H1 (cell line): Measurements from ENCODE around the gene ZBTB45. TPM values are rescaled to one million over a fixed set of nuclear protein-coding genes. Genes with fewer than 3 reads are reported as not detected.

Source experiments
- CTCF ChIA-PET: fragments of 300-600 bp; sonication (Branson Sonifier 250); formaldehyde crosslinking; loops from one replicate; lab custom pipeline; 2021; ENCODE audit not compliant: partially characterized antibody; lab: Charles Lee
- POLR2A ChIA-PET: fragments of 300-600 bp; sonication (Branson Sonifier 250); formaldehyde crosslinking; loops from one replicate; lab custom pipeline; 2021; ENCODE audit warnings: inconsistent platforms; ENCODE audit not compliant: partially characterized antibody; lab: Charles Lee
- DNase-seq, 2 experiments: peaks; one replicate each; pipeline versions ENCODE4 v3.0.0 to v3.0.0-alpha.2; 2010 to 2022; ENCODE audit warnings: low spot score in 2 of 2, low read depth in 1 of 2, mixed read lengths in 1 of 2
- FAIRE-seq: peaks from 2 replicates; lab custom pipeline; 2011; peaks lifted over from hg19 to GRCh38; lab: Jason Lieb, UNC
- H2AFZ ChIP-seq: 2 replicates; pipeline ENCODE4 v1.8.1; 2012; ENCODE audit warnings: low read length, inconsistent platforms
- H2AK5ac ChIP-seq: 2 replicates; pipeline ENCODE4 v1.6.1; 2013; ENCODE audit warnings: low read depth, low read length
- H2BK120ac ChIP-seq: replicated peaks from 2 replicates; pipeline ENCODE3; 2013; ENCODE audit warnings: low read depth, low read length, inconsistent platforms
- H2BK12ac ChIP-seq: 2 replicates; pipeline ENCODE4 v1.6.1; 2013; ENCODE audit warnings: low read depth, low read length
- H2BK15ac ChIP-seq: 2 replicates; pipeline ENCODE4 v1.6.1; 2013; ENCODE audit warnings: low read length
- H2BK20ac ChIP-seq: 2 replicates; pipeline ENCODE4 v1.6.1; 2013; ENCODE audit warnings: low read length
- H2BK5ac ChIP-seq: 2 replicates; pipeline ENCODE4 v1.6.1; 2013; ENCODE audit warnings: low read depth, low read length
- H3K14ac ChIP-seq: 2 replicates; pipeline ENCODE4 v1.6.1; 2013; ENCODE audit warnings: inconsistent platforms; ENCODE audit not compliant: insufficient read length
- H3K18ac ChIP-seq: 2 replicates; pipeline ENCODE4 v1.6.1; 2013; ENCODE audit warnings: low read length; ENCODE audit errors: extremely low read depth
- H3K23ac ChIP-seq: 2 replicates; pipeline ENCODE4 v1.6.1; 2013; ENCODE audit warnings: inconsistent platforms; ENCODE audit not compliant: insufficient read length
- H3K23me2 ChIP-seq: 2 replicates; pipeline ENCODE4 v1.6.1; 2013; ENCODE audit warnings: low read depth, low read length
- H3K27ac ChIP-seq: 2 replicates; pipeline ENCODE4 v1.6.1; 2011; ENCODE audit warnings: low read depth, low read length, inconsistent platforms
- H3K27me3 ChIP-seq, 4 experiments: replicated peaks in 1 of 4; 1 replicate in 1 of 4; 2 replicates in 3 of 4; pipeline versions ENCODE4 v1.6.1 to v1.8.1; 2011 to 2013; ENCODE audit warnings: low read length in 3 of 4, mild to moderate bottlenecking in 3 of 4, inconsistent platforms in 2 of 4, mixed read lengths in 2 of 4, moderate library complexity in 1 of 4; ENCODE audit not compliant: control insufficient read depth in 3 of 4, insufficient read depth in 3 of 4; ENCODE audit errors: extremely low read depth in 1 of 4
- H3K36me3 ChIP-seq, 4 experiments: 2 replicates each; pipeline versions ENCODE4 v1.6.1 to v1.8.1; 2011 to 2013; ENCODE audit warnings: mild to moderate bottlenecking in 4 of 4, low read length in 3 of 4, moderate library complexity in 2 of 4, control low read depth in 1 of 4, inconsistent platforms in 1 of 4; ENCODE audit not compliant: insufficient read depth in 4 of 4, control insufficient read depth in 2 of 4
- H3K4ac ChIP-seq: replicated peaks from 2 replicates; pipeline ENCODE3; 2013; ENCODE audit warnings: low read length, low read depth, mixed read lengths, inconsistent platforms; ENCODE audit not compliant: insufficient read length
- H3K4me1 ChIP-seq, 4 experiments: replicated peaks in 1 of 4; 1 replicate in 1 of 4; 2 replicates in 3 of 4; pipeline versions ENCODE4 v1.6.1 to v1.8.1; 2011 to 2013; ENCODE audit warnings: low read length in 3 of 4, inconsistent platforms in 2 of 4, mixed read lengths in 1 of 4; ENCODE audit not compliant: insufficient read depth in 4 of 4, control insufficient read depth in 3 of 4
- H3K4me2 ChIP-seq, 2 experiments: 2 replicates each; pipeline versions ENCODE4 v1.6.1 to v1.8.1; 2011 to 2013; ENCODE audit warnings: low read depth in 2 of 2, low read length in 2 of 2, control low read depth in 1 of 2, inconsistent platforms in 1 of 2, mild to moderate bottlenecking in 1 of 2; ENCODE audit not compliant: insufficient read depth in 1 of 2
- H3K4me3 ChIP-seq, 4 experiments: fragments of 200-600, 300-600 bp in 1 of 4; sonication (generic), shearing (Covaris generic), sonication (Bioruptor Twin) in 1 of 4; 2 replicates each; pipeline versions ENCODE4 v1.5.1 to v1.8.1; 2011 to 2016; ENCODE audit warnings: low read length in 4 of 4, low read depth in 3 of 4, control low read depth in 2 of 4, inconsistent platforms in 2 of 4, mild to moderate bottlenecking in 2 of 4, mixed read lengths in 1 of 4, moderate library complexity in 1 of 4; ENCODE audit not compliant: insufficient read depth in 2 of 4; ENCODE audit errors: extremely low read depth in 1 of 4
- H3K56ac ChIP-seq: replicated peaks from 2 replicates; pipeline ENCODE3; 2013; ENCODE audit warnings: low read depth, mild to moderate bottlenecking, mixed read lengths, low read length, inconsistent platforms; ENCODE audit not compliant: insufficient read length
- H3K79me1 ChIP-seq: 2 replicates; pipeline ENCODE4 v1.6.1; 2013; ENCODE audit warnings: low read depth, low read length, control low read depth
- H3K79me2 ChIP-seq, 2 experiments: 2 replicates each; pipeline versions ENCODE4 v1.6.1 to v1.8.1; 2012 to 2013; ENCODE audit warnings: low read length in 2 of 2, mild to moderate bottlenecking in 2 of 2, inconsistent platforms in 1 of 2; ENCODE audit not compliant: insufficient read depth in 2 of 2, control insufficient read depth in 1 of 2
- H3K9ac ChIP-seq, 4 experiments: replicated peaks in 1 of 4; 1 replicate in 1 of 4; 2 replicates in 3 of 4; pipeline versions ENCODE4 v1.6.1 to v1.8.1; 2011 to 2013; ENCODE audit warnings: low read depth in 3 of 4, low read length in 3 of 4, control low read depth in 2 of 4, mild to moderate bottlenecking in 2 of 4, moderate library complexity in 2 of 4, inconsistent platforms in 1 of 4; ENCODE audit errors: extremely low read depth in 1 of 4
- H3K9me3 ChIP-seq, 2 experiments: 2 replicates each; pipeline versions ENCODE4 v1.6.1 to v1.8.1; 2012 to 2013; ENCODE audit warnings: mild to moderate bottlenecking in 2 of 2, moderate library complexity in 2 of 2, control low read depth in 1 of 2, inconsistent platforms in 1 of 2, low read depth in 1 of 2, low read length in 1 of 2, mixed read lengths in 1 of 2; ENCODE audit not compliant: insufficient read depth in 2 of 2
- H4K20me1 ChIP-seq, 2 experiments: replicated peaks in 1 of 2; 2 replicates each; pipeline versions ENCODE3 to v1.8.1; 2011 to 2013; ENCODE audit warnings: inconsistent platforms in 2 of 2, low read length in 2 of 2, mild to moderate bottlenecking in 1 of 2; ENCODE audit not compliant: insufficient read depth in 2 of 2, control insufficient read depth in 1 of 2
- H4K5ac ChIP-seq: 2 replicates; pipeline ENCODE4 v1.6.1; 2013; ENCODE audit warnings: low read length, low read depth, mixed read lengths, inconsistent platforms; ENCODE audit not compliant: insufficient read length
- H4K8ac ChIP-seq: 2 replicates; pipeline ENCODE4 v1.8.0; 2013; ENCODE audit warnings: mild to moderate bottlenecking, moderate library complexity, low read length, inconsistent platforms; ENCODE audit not compliant: insufficient read depth; ENCODE audit errors: extremely low read depth
- H4K91ac ChIP-seq: replicated peaks from 2 replicates; pipeline ENCODE3; 2013; ENCODE audit warnings: low read length, mixed read lengths, inconsistent platforms; ENCODE audit not compliant: insufficient read length
- BRCA1 ChIP-seq: IDR thresholded peaks from 2 replicates; pipeline ENCODE4 v1.6.1; 2012; ENCODE audit warnings: low read depth, low read length, improper control_type of control experiment
- CHD1 ChIP-seq: IDR thresholded peaks from 2 replicates; pipeline ENCODE4 v1.6.1; 2012; ENCODE audit warnings: low read depth, low read length, improper control_type of control experiment
- GABPA ChIP-seq: IDR thresholded peaks from 2 replicates; pipeline ENCODE4 v1.6.1; 2011; ENCODE audit warnings: mild to moderate bottlenecking, low read length, moderate library complexity, borderline replicate concordance; ENCODE audit not compliant: insufficient read depth
- PHF8 ChIP-seq: fragments of 200-600 bp; sonication (generic); conservative IDR thresholded peaks from 2 replicates; pipeline ENCODE4 v1.7.1; 2012; ENCODE audit warnings: low read depth, mild to moderate bottlenecking, inconsistent platforms, low read length, moderate library complexity
- RFX5 ChIP-seq: IDR thresholded peaks from 2 replicates; pipeline ENCODE4 v1.6.1; 2011; ENCODE audit warnings: low read depth, low read length, improper control_type of control experiment, borderline replicate concordance
- SAP30 ChIP-seq: fragments of 300-600 bp; sonication (generic); IDR thresholded peaks from 2 replicates; pipeline ENCODE4 v1.7.1; 2012; ENCODE audit warnings: low read length, moderate library complexity, mild to moderate bottlenecking, inconsistent platforms; ENCODE audit not compliant: insufficient read depth, insufficient replicate concordance
- WGBS, 2 experiments: shearing (Covaris generic) in 1 of 2; methylation state at CpG; one replicate each; pipeline versions ENCODE4 v1.1.6 to v1.1.7; 2013 to 2015; ENCODE audit warnings: low lambda C conversion rate in 2 of 2, mixed read lengths in 2 of 2, inconsistent platforms in 1 of 2, low coverage in 1 of 2, missing lambda C conversion rate in 1 of 2; ENCODE audit not compliant: insufficient replicate concordance in 2 of 2, insufficient coverage in 1 of 2, insufficient read length in 1 of 2; ENCODE audit errors: extremely low coverage in 1 of 2, missing lambda C conversion rate in 1 of 2; 5-methylcytosine and 5-hydroxymethylcytosine counted together
- polyA plus RNA-seq, 7 experiments: library from polyadenylated mRNA; depleted of rRNA in 3 of 7; stranded (reverse) in 5 of 7; unstranded in 2 of 7; fragments of >200 nt in 5 of 7; fragments of 200-250 nt in 2 of 7; gene quantifications; 1 replicate in 5 of 7; 2 replicates in 1 of 7; 4 replicates in 1 of 7; pipeline versions ENCODE4 v1.2.1 to v1.2.3, GENCODE V29; 2011 to 2013; ENCODE audit warnings: missing spikeins in 2 of 7, mixed read lengths in 2 of 7
- total RNA-seq: library from RNA; stranded (reverse); fragmentation: NEBNext Ultra II Directional; extraction: Animal tissue kit (Norgen Biotek cat#: 25700); gene quantifications from 2 replicates; pipeline ENCODE4 v1.2.1, GENCODE V29; 2021
- TF ChIP-seq, protein P1 (sequence below): IDR thresholded peaks from 2 replicates; pipeline ENCODE4 v1.6.1; 2012; ENCODE audit warnings: low read length, inconsistent platforms
- TF ChIP-seq, protein P2 (sequence below), 3 experiments: IDR thresholded peaks; 1 replicate in 2 of 3; 2 replicates in 1 of 3; pipeline versions ENCODE4 v1.5.1 to v1.6.1; 2011; ENCODE audit warnings: low read length in 3 of 3, mild to moderate bottlenecking in 3 of 3, inconsistent platforms in 2 of 3, low read depth in 1 of 3, moderate library complexity in 1 of 3; ENCODE audit not compliant: insufficient read depth in 1 of 3; ENCODE audit errors: control extremely low read depth in 1 of 3

The ZBTB45 gene
- total and polyA plus RNA-seq, 2 of the 8 experiments (the other 6 are each of a cell fraction or from before 2014, with no cell fraction given): 16.9 to 17.2 TPM

DNA sequence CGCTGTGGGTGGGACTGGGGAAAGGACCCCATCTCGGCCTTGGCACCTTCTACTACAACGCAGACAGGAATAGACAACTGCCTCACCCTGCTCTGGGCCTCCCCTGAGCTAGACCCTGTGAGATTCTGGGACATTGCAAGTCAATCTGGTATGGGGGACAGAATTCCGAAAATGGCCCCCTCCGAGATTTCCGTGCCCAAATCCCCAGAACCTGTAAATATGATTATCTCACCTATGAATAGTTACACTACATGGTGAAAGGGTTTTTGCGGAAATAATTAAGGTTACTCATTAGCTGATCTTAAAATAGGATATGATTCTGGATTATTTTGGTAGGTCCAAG lies 618 bp upstream of the ZBTB45 start:
- H3K4me2 ChIP-seq: peak overlapping the region; percentile 67 to 85
- no peak overlapping the region for H2AK5ac ChIP-seq
- H3K9me3 ChIP-seq: no peaks in the 10 kb centered on the region
- peaks cover 7% of the 10 kb centered on the region for H3K23me2 ChIP-seq
- ChIA-PET POLR2A (interaction anchor here (0.6 to 21.3 kb wide), 27 partner anchors 8 to 194 kb away, joined by 3 to 650 read pairs (median 5); partner anchors contain the start of genes CHMP2A, RPS5, TRIM28 and UBE2M), CTCF (interaction anchor here (0.7 to 5.2 kb wide), 32 partner anchors 12 to 243 kb away, joined by 3 to 35 read pairs (median 7); partner anchors contain the start of genes CHMP2A, TRIM28 and UBE2M)
- H3K27me3 ChIP-seq: no peaks in the 10 kb centered on the region; a peak in 1 of 7 replicates
- peak overlapping the region; percentile 54 to 87 (median 70) for H3K4me3 ChIP-seq
- H2BK15ac ChIP-seq: no peak overlapping the region
- peak overlapping the region; percentile 39 to 90 (median 82); a peak in 6 of 7 replicates for H3K9ac ChIP-seq
- H3K18ac ChIP-seq: peak overlapping the region; percentile 71
- no peak overlapping the region for H2AFZ ChIP-seq
- peaks cover 0 to 9% (median 2%) of the 10 kb centered on the region in 4 experiments; a peak in 2 of 8 replicates for H3K36me3 ChIP-seq
- H2BK120ac ChIP-seq: no peak overlapping the region
- peak overlapping the region; percentile 68; the same call in 1 of the 2 replicates for H4K8ac ChIP-seq
- H4K5ac ChIP-seq: peak overlapping the region; percentile 67
- H3K14ac ChIP-seq: no peak overlapping the region
- H3K23ac ChIP-seq: no peak overlapping the region
- no peak for DNase-seq
- peak overlapping the region; percentile 10 for H3K4ac ChIP-seq
- 38% methylated on average over 7 of the region's 7 CpGs; no CpG with 5 or more reads in 1 of the 2 experiments for WGBS, 2 experiments
- H2BK12ac ChIP-seq: no peak overlapping the region; the same call in 1 of the 2 replicates
- peak overlapping the region; percentile 89 for H2BK5ac ChIP-seq
- no peak for FAIRE-seq
- H4K20me1 ChIP-seq: peaks cover 2 to 9% of the 10 kb centered on the region in 2 experiments
- H3K79me2 ChIP-seq: peaks cover 0 to 15% of the 10 kb centered on the region in 2 experiments; a peak in 1 of 4 replicates
- H2BK20ac ChIP-seq: no peak overlapping the region
- H3K56ac ChIP-seq: no peak overlapping the region
- H3K27ac ChIP-seq: peak overlapping the region; percentile 91; the same call in 1 of the 2 replicates
- H3K79me1 ChIP-seq: peaks cover 2% of the 10 kb centered on the region; the same call in 1 of the 2 replicates
- peaks cover 0 to 26% (median 13%) of the 10 kb centered on the region in 4 experiments; a peak in 6 of 7 replicates for H3K4me1 ChIP-seq
- H4K91ac ChIP-seq: peak overlapping the region; percentile 79
- TF ChIP-seq GABPA (no peak), BRCA1 (no peak), CHD1 (no peak), RFX5 (no peak), PHF8 (no peak), SAP30 (no peak)
- TF ChIP-seq, protein P1, sequence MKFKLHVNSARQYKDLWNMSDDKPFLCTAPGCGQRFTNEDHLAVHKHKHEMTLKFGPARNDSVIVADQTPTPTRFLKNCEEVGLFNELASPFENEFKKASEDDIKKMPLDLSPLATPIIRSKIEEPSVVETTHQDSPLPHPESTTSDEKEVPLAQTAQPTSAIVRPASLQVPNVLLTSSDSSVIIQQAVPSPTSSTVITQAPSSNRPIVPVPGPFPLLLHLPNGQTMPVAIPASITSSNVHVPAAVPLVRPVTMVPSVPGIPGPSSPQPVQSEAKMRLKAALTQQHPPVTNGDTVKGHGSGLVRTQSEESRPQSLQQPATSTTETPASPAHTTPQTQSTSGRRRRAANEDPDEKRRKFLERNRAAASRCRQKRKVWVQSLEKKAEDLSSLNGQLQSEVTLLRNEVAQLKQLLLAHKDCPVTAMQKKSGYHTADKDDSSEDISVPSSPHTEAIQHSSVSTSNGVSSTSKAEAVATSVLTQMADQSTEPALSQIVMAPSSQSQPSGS: no peak; the same call in 1 of the 2 replicates
- TF ChIP-seq, protein P2, sequence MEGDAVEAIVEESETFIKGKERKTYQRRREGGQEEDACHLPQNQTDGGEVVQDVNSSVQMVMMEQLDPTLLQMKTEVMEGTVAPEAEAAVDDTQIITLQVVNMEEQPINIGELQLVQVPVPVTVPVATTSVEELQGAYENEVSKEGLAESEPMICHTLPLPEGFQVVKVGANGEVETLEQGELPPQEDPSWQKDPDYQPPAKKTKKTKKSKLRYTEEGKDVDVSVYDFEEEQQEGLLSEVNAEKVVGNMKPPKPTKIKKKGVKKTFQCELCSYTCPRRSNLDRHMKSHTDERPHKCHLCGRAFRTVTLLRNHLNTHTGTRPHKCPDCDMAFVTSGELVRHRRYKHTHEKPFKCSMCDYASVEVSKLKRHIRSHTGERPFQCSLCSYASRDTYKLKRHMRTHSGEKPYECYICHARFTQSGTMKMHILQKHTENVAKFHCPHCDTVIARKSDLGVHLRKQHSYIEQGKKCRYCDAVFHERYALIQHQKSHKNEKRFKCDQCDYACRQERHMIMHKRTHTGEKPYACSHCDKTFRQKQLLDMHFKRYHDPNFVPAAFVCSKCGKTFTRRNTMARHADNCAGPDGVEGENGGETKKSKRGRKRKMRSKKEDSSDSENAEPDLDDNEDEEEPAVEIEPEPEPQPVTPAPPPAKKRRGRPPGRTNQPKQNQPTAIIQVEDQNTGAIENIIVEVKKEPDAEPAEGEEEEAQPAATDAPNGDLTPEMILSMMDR (IDR thresholded peaks at IDR 0.05; ENCODE audit: control extremely low read depth in 1 of 3, insufficient read depth in 1 of 3, low read depth in 1 of 3, low read length in 3 of 3): no peak
